Measurements from ENCODE around the gene RASA3.
"Not testable (repeated sequence)": the region's sequence is repeated elsewhere in the genome, so short reads cannot be mapped to it uniquely, and the experiment has no call there.

Gene RASA3

GRCh38 chr13:114119196-114119595, 13.2 kb downstream of the RASA3 start:
- no peak for TF ChIP-seq CTCF (conservative IDR thresholded peaks at IDR 0.05; ENCODE audit: low read depth, low read length)
- peak; percentile 68 for DNase-seq (ENCODE audit: low read depth)
- H3K4me3 ChIP-seq (ENCODE audit: low read length), result peak overlapping the region; percentile 13

GRCh38 chr13:114118511-114119123, 13.8 kb downstream of the RASA3 start:
- no peak overlapping the region for H3K4me3 ChIP-seq (ENCODE audit: low read length)
- DNase-seq (ENCODE audit: low read depth), result no peak
- no peak for TF ChIP-seq CTCF (conservative IDR thresholded peaks at IDR 0.05; ENCODE audit: low read depth, low read length)

- no peak for DNase-seq (ENCODE audit: low read depth)
- no peak overlapping the region for H3K4me3 ChIP-seq (ENCODE audit: low read length)
- TF ChIP-seq CTCF (conservative IDR thresholded peaks at IDR 0.05; ENCODE audit: low read depth, low read length), result no peak
Measured at GRCh38 chr13:114118086-114118485, 14.3 kb downstream of the RASA3 start.

GRCh38 chr13:114117341-114117874, 15.0 kb downstream of the RASA3 start:
- not testable (repeated sequence) for H3K4me3 ChIP-seq (ENCODE audit: low read length); DNase-seq (ENCODE audit: low read depth)

GRCh38 chr13:114116734-114117133, 15.7 kb downstream of the RASA3 start:
- H3K4me3 ChIP-seq (ENCODE audit: low read length), result no peak overlapping the region
- TF ChIP-seq CTCF (conservative IDR thresholded peaks at IDR 0.05; ENCODE audit: low read depth, low read length), result no peak
- no peak for DNase-seq (ENCODE audit: low read depth)

- no peak for DNase-seq (ENCODE audit: low read depth)
- no peak overlapping the region for H3K4me3 ChIP-seq (ENCODE audit: low read length)
- no peak for TF ChIP-seq CTCF (conservative IDR thresholded peaks at IDR 0.05; ENCODE audit: low read depth, low read length)
Measured at GRCh38 chr13:114115796-114116195, 16.6 kb downstream of the RASA3 start.

- no peak for DNase-seq (ENCODE audit: low read depth)
- peak; percentile 20 for TF ChIP-seq CTCF (conservative IDR thresholded peaks at IDR 0.05; ENCODE audit: low read depth, low read length)
- H3K4me3 ChIP-seq (ENCODE audit: low read length), result no peak overlapping the region
Measured at GRCh38 chr13:114115191-114115671, 17.2 kb downstream of the RASA3 start.

- not testable (repeated sequence) for DNase-seq (ENCODE audit: low read depth); H3K4me3 ChIP-seq (ENCODE audit: low read length)
Measured at GRCh38 chr13:114114666-114115065, 17.8 kb downstream of the RASA3 start.

Data from retinal pigment epithelial cell (primary cell).